GM18870 (cell line): ENCODE results near the gene B3GAT1.
"Not testable (repeated sequence)": the region's sequence is repeated elsewhere in the genome, so short reads cannot be mapped to it uniquely, and the experiment has no call there.

Experiments used
- ATAC-seq: cut with Tn5 transposase; IDR thresholded peaks from one replicate; pipeline ENCODE4 v1.9.1; 2021; ENCODE audit warnings: moderate library complexity; ENCODE audit not compliant: unreplicated experiment

Gene B3GAT1

DNA sequence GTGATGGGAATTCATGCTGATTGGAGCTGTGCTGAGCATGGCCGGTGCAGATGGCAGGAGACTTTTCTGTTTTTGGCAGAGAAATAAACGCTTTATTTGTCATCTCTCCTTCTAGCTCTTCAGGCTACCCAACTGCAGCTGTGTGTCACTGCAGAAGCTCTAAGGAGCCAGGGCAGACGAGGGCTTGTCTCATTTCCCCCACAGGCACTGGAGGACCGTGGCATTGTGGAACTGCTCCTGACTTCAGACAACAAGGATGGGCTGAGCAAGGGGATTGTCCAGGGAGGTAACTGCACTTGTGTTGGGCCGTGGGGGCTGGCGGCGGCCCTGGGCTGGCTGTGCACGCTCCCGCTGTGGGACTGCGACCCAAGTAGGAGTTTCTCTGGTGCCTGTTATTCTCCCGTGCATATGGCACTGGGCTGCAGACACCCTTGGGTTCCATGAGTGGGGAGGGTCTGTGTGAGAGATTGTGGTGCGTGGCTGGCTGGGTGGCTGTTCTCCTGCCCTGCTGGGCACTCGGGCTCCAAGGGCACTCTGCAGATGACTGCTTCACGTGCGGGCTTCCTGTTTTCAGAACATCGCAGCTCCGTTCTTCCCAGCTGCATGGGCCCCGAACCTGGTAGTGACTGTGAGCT lies 53.1 kb downstream of the B3GAT1 start:
- ATAC-seq: no peak

DNA sequence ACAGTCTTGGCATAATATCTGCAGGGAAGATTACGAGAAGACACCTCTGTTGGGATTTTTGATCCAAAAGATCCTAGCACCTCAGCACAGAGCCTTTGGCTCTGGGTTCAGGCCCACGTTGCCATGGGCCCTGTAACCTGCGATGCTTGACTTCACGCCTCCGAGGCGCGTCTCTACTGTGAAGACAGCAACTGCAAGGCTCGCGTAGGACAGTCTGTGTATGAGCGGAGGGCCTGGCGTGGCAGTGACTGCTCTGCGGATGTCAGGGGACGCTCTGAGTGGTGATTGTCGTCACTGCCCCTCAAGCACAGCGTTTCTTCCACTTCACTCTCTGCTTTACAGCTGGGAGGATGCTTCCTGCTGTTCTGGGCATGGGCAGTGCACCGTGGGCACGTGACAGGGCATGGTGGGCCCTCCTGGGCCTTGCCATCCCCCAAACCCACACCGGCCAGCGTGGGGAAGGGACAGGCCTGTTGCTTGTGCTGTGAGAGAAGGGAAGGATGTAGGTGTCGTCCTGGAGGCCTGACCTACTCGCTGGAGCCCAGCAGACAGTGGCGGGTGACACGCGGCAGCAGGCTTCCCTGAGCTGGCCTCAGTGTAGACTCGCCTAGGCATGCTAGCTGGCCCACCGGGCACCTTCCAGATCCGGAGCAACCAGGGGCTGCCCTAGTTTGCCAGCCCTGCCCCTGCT lies 53.7 kb downstream of the B3GAT1 start:
- no peak for ATAC-seq

DNA sequence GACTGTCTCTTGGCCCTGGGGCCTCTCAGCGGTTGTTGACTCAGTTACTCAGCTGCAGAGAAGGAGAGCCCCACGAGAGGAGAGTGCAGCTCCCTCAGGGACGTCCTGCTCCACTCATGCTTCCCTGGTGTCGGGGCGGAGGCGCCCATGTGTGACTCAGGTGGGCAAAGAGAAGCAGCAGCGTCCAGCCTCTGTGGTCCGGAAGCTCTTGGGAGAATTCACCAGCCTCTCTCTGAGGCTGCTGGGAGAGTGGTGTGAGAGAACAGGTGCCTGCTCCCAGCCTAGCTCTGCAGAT lies 54.5 kb downstream of the B3GAT1 start:
- ATAC-seq: no peak

DNA sequence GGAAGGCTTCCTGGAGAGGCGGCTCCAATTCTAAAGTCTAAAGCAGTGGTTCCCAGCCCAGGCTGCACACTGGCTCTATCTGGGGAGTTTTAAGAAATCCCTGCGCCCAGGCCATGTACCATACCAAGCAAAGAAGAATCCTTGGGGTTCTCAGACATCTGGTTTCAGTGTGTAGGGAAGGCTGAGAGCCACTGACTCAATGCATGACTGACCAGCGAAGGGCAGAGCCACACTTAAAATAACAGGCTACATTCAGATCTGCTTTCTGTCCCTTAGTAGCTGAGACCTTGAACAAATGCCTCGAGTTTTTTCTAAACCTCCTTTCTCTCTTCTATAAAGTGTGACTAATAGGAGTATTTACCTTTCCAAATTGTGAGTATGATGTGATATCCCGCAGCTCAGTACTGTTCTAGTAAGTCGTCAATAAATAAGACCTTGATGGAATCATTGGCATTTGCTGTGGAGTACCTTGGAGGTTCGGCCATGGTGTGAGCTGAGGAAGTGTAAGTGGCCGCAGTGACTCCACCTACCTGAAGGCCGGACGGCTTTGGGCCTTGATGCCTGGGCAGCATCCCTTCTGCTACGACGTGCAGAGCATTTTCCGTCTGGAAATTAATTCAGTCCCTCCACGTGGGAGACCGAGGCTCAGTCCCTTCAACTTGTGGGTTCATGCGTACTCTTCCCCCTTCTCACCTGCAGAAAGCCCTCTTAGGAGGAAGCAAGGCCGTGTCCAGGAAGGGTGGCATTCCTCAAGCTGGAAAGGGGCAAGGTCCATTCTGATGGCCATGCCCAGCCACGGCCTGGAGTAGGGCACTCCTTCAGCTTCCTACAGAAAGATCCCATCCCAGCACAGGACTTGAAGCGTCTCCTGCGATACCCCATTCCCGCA lies 55.1 kb downstream of the B3GAT1 start:
- no peak for ATAC-seq

DNA sequence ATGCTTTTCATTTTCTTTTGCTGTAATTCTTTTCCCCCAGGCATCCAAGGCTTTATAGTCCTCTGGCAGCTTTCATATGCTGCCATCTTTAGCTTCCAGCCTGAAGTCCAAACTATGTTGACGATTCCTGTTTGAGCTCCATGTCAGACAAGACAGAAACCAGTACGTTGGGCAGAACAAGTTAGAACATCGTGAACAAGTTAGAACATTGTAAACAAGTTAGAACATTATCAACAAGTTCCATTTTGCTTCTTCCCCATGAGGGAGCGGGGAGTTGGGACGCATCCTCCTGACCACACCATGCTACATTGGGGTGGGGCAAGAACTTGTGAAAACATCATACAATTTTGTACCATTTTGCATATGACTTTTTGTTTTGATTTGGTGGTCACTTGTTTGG lies 56.4 kb downstream of the B3GAT1 start:
- no peak for ATAC-seq

DNA sequence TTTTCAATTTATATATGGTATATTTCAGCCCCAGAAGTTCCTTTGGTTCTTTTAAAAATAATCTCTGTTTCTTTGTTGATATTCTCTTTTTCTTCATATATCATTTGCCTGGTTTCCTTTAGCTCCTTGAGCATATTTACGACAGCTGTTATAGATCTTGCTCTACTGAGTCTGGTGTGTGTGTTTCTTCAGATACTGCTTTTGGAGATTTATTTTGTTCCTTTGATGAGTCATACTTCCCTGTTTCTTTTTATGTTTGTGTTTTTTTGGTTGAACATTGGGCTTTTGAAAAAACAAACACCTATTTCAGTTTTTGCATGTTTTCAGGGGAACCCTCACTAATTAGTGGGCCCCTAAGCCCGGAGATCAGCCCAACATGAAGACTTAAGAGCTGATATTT lies 56.9 kb downstream of the B3GAT1 start:
- ATAC-seq: no peak

DNA sequence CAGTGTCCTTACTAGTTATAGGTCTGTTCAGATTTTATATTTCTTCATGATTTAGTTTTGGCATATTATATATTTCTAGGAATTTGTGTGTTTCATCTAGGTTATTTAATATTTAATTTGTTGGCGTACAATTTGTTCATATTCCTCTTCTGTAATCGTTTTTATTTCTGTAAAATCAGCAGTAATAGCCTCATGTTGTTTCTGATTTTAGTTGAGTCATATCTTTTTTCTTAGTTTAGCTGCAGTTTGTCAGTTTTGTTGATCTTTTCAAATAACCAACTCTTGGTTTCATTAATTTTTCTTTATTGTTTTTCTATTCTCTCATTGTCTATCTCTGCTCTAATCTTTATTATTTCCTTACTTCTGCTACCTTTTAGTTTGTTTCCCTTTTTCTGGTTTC lies 59.9 kb downstream of the B3GAT1 start:
- ATAC-seq: no peak

DNA sequence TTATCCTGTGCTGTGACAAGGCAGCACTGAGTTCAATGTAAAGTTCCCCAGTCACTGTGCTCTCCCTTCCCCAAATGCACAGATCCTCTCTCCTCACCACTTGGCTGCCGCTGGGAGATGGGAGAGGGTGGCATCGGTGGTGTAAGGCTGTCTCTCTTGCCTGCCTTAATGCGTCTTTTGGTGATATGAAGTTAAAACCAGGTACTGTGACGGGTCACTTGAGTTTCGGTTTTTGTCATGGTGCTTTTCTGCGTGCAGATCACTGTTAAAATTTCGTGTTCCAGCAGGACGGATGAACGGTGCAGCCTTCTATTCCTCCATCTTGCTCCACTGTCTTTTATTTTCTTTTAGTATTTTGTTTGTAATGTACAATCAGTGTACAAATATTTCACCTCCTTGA lies 61.7 kb downstream of the B3GAT1 start:
- ATAC-seq: no peak

DNA sequence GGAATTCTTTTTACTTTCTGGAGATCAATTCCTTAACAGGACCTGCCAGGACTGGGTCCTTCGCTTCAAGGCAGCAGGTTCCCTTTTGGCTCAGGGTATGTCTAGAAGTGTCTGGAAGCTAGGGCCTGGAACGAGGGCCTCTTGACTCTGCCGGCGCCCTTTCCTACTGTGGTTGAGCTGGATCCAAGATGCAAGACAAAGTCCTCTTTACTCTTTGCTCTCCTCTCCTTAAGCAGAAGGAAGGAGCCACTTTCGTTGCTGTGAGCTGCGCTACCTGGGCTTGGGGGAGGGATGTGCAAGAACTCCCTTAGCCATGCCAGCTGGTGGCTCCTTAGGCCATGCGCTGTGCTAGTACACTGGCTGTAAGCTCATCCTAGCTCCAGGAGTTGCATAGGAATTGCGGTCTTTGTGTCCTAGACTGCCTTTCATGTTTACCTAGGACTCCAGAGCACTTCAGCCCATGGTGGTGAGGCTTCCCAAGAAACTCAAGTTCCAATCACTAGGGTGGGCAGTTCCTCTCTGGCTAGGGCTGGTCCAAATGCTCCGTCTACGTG lies 62.2 kb downstream of the B3GAT1 start:
- no peak for ATAC-seq

DNA sequence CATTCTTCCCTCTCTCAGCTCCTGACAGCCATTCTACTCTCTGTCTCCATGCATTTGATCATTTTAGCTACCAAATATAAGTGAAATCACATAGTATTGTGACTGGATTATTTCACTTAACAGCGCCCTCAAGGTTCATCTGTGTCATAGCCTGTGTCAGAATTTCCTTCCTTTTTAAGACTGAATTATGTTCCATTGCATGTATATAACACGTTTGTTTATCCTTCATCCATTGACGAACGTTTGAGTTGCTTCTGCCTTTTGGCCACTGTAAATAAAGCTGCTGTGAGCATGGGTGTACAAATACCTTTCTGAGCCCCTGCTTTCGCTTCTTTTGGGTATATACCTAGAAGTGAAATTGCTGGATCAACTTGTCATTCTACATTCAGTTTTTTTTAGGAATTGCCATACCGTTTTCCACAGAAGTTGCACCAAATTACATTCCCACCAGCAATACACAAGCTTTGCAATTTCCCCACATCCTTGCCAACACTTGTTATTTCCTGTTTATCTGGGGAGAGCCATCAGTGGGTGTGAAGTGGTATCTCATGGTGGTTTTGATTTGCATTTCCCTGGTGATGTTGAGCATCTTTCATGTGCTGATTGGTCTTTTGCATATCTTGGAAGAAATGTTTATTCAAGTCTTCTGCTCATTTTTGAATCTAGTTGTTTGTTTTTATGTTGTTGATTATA lies 62.8 kb downstream of the B3GAT1 start:
- no peak for ATAC-seq

DNA sequence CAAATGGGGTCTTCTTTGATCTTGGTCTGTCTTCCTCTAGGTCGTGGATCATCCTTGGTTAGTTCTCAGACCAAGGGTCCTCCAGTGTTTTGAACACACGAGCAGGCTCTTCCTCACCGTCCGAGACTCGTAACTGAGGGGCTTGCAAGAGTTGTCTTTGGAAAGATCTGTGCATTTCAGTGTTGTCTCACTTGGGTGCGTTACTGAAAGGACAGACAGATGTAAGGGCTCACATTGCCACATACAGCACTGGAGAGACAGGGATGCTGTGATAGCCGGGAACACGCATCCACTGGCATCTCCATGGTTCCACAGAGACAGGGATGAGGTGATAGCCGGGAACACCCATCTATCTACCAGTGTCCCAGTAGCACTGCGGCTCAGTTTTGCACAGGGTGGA lies 64.6 kb downstream of the B3GAT1 start:
- no peak for ATAC-seq

DNA sequence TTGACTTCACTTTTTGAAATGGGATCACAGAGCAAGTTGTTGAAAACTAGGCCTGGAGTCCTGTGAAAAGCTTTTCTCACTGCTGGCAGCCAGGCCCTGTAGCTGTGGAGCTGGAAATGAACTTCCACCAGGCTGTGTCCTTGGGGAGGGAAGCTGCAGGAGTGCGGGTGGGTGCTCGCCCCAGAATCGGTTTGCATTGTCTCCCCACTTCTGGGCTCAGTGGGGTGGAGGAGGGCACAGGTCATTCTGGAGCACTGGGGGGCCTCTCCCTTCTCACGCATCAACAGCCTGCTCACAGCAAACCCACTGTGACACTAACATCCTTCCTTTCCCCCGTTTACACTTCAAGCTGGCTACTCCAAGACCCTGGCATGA lies 65.1 kb downstream of the B3GAT1 start:
- ATAC-seq: no peak

DNA sequence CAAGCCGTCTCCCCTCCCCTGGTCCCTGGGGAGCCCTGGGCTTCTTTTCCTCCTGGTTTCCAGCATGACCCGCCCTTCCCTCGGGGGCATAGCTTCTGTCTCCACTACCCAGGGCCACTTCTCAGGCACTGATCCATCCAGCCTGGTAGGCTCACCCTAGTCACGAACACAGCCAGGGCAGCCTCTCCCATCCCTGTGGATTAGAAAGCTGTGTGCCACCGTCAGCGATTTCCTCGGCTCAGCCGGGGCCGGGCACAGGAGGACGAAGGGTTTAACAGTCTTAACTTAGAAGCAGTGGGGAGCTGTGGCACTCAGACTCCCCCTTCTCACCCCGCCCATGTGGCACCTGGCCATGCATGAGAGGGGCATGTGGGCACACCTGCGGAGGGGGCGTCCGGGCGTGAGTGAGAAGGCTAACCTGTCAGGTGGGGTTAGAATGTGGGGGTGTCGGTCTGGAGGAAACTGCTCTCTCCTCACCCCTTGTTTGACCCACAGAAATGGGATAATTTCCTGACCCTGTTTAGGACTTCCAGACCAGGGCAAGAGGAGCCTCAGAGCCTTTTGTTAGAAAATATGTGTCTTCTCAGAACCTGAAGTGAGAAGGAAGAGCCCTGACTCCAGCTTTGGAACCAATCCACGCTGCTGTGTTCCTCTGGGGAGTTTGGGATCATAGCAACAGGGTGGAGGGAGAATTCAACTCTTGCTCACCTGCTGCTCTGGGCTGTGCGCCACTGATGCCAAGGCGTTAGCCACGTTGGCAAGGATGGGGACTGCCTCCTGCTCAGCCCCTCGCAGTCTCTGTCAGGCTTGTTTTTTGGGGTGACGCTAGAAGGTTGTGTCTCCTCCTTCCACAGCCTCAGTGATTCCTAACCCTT lies 65.7 kb downstream of the B3GAT1 start:
- ATAC-seq: no peak

DNA sequence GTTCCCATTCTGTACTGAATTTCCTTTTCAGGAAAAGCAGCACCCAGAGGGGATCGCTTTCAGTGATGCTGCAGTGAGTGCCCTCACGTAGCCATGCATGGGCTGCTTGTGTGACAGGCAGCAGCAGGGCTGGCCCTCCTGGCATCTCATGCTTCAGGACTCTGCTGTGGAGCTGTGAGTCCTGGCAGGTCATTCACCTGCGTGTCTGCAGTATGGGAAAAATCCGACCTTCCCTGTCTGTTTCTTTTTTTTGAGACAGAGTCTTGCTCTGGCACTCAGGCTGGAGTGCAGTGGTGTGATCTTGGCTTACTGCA lies 66.8 kb downstream of the B3GAT1 start:
- no peak for ATAC-seq

DNA sequence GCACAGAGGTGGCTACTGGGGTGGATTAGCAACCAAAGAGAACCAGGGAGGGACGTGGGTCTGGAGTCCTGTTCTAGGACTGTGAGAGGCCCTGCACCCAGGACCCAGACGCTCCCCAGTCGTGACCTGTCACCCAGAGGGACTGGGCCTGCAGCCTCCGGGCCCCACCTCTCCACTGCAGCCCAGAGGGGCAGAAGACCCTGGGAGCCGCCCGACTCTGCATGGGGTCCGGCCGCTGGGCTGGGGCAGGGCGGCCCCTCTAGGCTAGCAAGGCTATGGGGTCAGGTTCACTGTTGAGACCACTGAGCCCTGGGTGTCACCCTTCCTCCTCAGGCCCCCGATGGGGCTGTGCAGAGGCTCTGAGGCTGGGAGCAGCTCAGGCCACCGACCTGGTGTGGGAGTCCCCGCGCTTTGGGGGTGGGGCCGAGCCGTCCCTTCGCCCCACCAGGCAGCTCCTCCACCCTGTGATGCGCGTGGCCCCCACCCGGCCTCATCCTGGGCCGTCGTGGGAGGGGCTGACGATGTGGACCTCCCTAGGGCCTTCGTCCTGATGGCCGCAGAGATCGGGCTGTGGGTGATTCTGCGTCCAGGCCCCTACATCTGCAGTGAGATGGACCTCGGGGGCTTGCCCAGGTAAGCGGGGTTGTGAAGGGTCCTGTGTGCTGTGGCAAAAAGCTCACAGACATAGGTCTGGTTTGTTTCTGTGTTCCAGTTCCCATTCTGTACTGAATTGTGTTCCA lies 67.4 kb downstream of the B3GAT1 start:
- ATAC-seq: not testable (repeated sequence)

DNA sequence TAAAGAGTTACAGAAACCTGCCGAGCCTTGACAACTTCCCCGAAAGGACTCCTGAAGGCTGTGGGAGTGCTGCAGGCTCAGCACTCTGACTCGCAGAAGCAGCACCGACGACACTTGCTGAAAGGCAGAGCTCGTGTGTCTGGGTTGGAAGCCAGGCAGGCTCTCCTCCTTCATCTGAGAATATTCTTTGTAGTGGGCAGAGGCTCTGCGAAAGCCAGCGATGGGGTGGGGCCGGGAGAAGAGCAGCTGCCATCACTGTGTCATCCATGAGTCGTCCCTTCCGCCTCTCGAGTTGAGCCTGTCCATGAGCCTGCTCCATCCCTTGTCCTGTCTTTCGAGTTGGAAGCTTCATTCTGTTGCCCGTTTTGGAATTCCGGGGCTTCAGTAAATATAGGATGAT lies 68.4 kb downstream of the B3GAT1 start:
- ATAC-seq: no peak

DNA sequence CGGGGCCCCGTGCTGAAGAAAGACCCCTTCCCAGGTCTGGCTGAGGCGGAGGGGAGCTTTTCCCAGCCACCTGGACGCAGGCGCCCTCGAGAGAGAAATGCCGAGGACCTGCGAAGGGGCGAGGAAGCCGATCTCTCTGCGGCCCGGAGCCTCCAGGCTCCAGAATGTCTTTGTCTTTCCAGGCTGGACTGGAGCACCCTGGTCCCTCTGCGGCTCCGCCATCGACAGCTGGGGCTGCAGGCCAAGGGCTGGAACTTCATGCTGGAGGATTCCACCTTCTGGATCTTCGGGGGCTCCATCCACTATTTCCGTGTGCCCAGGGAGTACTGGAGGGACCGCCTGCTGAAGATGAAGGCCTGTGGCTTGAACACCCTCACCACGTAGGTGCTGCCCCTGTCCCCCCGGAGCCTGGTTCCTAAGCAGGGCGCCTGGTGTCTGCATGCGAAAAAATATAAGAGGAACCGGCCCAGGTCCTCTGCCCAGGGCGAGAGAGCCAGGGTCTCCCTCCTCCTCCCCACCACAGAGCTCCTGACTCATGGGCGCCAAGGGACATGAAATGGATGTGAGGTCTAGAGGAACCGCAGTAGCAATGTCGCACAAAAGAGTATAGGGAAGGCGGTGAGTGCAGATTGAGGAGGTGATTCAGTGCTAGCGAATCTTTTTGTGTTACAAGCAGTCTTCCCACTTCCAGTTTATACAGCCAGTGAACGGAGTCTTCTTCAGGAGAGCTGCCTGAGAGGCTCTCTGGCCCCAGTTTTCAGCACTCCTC lies 69.3 kb downstream of the B3GAT1 start:
- ATAC-seq: no peak

DNA sequence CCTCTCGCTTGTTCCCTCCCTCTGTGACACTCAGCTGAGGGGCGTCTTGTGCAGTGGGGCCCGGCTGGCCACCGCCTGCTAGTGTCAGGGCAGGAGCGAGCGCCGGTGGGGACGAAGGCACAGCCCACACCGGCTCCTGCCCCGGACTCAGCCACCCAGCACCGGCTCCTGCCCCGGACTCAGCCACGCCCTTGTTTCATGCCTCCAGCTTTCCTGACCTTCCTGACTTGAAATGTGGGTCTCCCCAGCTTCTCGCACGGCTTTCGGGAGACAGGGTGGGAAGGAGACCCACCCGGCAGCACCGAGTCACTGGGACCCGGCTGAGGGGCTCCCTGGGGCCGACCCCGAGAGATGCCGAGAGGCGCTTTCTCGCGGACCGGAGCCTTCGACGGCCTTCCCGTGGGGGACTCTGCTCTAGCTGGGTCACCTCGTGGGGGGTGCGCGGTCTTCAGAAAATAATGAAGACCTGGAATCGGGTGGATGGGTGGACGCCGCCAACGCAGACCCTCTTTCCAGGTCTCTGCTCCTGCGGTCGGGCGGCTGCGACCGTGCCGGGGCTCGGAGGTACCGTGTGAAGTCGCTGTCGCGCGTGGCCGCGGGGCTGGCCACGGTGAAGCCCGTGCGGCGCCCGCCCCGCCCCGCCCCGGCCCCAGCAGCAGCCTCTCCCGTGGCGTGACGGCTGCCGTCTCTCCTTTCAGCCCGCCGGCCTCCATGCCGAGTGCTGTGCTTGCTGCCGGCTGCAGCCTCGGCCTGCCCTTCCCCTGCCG lies 70.1 kb downstream of the B3GAT1 start:
- no peak for ATAC-seq
